Suprapubic skin (tissue), 4 donors: Measurements from ENCODE around the gene CUBN. TPM values are rescaled to one million over a fixed set of nuclear protein-coding genes. Genes with fewer than 3 reads are reported as not detected.
A peak's percentile ranks its signal among the peaks of the same experiment; 100 is the strongest.

Source experiments
- DNase-seq, 2 donors: peaks; one replicate each; pipeline ENCODE4 v3.0.0-alpha.2; 2019; ENCODE audit warnings: low spot score in 2 of 2
- H3K27ac ChIP-seq: fragments of 200-600 bp; sonication (generic); one replicate; pipeline ENCODE4 v1.5.1; 2019
- H3K27me3 ChIP-seq: fragments of 200-600 bp; sonication (generic); one replicate; pipeline ENCODE4 v1.5.1; 2019
- H3K36me3 ChIP-seq: fragments of 200-600 bp; sonication (generic); one replicate; pipeline ENCODE4 v1.5.1; 2019
- H3K4me1 ChIP-seq: fragments of 200-600 bp; sonication (generic); one replicate; pipeline ENCODE4 v1.5.1; 2019
- H3K4me3 ChIP-seq: fragments of 200-600 bp; sonication (generic); one replicate; pipeline ENCODE4 v1.5.1; 2019; ENCODE audit warnings: mild to moderate bottlenecking
- H3K9me3 ChIP-seq: fragments of 200-600 bp; sonication (generic); one replicate; pipeline ENCODE4 v1.5.1; 2019
- EP300 ChIP-seq: sonication (generic); formaldehyde crosslinking; IDR thresholded peaks from one replicate; pipeline ENCODE4 v1.6.1; 2017; ENCODE audit warnings: antibody characterized with exemption
- POLR2A ChIP-seq, 2 donors: fragments of 450-650 bp; IDR thresholded peaks; one replicate each; pipeline ENCODE4 v1.6.1; 2017; ENCODE audit warnings: antibody characterized with exemption in 2 of 2, mild to moderate bottlenecking in 2 of 2, moderate library complexity in 2 of 2
- POLR2AphosphoS5 ChIP-seq, 3 donors: sonication (generic); formaldehyde crosslinking; IDR thresholded peaks; one replicate each; pipeline ENCODE4 v1.6.1; 2017; ENCODE audit warnings: antibody characterized with exemption in 3 of 3
- WGBS: methylation state at CpG from one replicate; pipeline ENCODE4 v1.1.5; 2018; 5-methylcytosine and 5-hydroxymethylcytosine counted together
- total RNA-seq, 4 donors: library from RNA; depleted of rRNA; stranded (reverse); fragments of >200 nt; gene quantifications; one replicate each; pipeline ENCODE4 v1.1.0, GENCODE V29; 2016
- TF ChIP-seq, protein P1 (sequence below), 2 donors: fragments of 200-600 bp in 1 of 2; fragments of 450-650 bp in 1 of 2; sonication (generic) in 1 of 2; IDR thresholded peaks; one replicate each; pipeline ENCODE4 v1.5.1; 2016 to 2019; ENCODE audit warnings: antibody characterized with exemption in 2 of 2, mild to moderate bottlenecking in 1 of 2, moderate library complexity in 1 of 2

The CUBN gene
- total RNA-seq, 4 donors from 2014 or later: 1.1 to 8.4 (median 1.2) TPM

DNA sequence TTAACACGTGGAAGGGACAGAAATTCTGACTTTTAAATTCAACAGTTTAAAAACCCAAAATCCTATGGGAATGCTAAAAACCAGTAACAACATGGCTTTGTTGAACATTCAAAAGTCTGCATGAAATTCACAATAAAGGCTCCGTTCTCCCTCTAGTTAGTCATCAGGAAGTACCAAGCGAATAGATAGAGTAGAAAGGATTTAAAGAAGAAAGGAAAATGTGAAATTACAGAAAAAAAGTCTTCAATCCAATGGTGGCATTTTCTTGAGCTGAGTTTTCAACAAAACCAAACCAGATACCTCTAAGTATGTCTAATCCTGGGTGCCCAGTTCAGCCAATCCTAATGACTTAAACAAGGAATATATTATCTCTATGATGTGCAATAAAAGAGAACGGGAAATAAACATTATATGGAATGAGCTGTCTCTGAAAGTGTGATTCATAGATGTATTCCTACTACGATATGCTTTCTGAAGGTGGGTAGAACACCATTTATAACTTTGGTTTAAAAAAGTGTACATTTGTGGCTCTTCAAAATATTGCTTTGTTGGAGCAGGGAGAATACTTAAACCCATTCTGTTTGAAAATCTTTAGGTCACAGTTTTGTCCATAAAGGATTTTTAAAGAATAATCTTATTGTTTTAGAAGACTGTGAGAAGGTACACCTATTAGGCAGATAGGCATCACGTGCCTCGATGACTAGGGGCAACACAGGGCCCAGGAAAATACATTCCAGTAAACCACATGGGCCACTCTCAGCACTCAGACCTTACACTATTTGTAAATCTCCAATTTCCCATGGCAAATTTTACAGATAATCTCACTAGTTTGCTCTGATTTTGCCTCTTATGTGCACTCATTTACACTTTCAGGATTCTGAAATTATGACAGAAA is 87.7 kb downstream of the CUBN start:
- H3K36me3 ChIP-seq: no peaks in the 10 kb centered on the region
- WGBS: 75% methylated on average over 7 of the region's 7 CpGs
- H3K27ac ChIP-seq: no peak overlapping the region
- peaks cover 5% of the 10 kb centered on the region for H3K4me1 ChIP-seq
- no peaks in the 10 kb centered on the region for H3K27me3 ChIP-seq
- no peak overlapping the region for H3K4me3 ChIP-seq
- DNase-seq: no peak
- TF ChIP-seq, protein P1, sequence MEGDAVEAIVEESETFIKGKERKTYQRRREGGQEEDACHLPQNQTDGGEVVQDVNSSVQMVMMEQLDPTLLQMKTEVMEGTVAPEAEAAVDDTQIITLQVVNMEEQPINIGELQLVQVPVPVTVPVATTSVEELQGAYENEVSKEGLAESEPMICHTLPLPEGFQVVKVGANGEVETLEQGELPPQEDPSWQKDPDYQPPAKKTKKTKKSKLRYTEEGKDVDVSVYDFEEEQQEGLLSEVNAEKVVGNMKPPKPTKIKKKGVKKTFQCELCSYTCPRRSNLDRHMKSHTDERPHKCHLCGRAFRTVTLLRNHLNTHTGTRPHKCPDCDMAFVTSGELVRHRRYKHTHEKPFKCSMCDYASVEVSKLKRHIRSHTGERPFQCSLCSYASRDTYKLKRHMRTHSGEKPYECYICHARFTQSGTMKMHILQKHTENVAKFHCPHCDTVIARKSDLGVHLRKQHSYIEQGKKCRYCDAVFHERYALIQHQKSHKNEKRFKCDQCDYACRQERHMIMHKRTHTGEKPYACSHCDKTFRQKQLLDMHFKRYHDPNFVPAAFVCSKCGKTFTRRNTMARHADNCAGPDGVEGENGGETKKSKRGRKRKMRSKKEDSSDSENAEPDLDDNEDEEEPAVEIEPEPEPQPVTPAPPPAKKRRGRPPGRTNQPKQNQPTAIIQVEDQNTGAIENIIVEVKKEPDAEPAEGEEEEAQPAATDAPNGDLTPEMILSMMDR (IDR thresholded peaks at IDR 0.05): no peak
- no peak for TF ChIP-seq EP300
- TF ChIP-seq POLR2AphosphoS5 (IDR thresholded peaks at IDR 0.05): no peak
- no peak for TF ChIP-seq POLR2A (IDR thresholded peaks at IDR 0.05)
- no peaks in the 10 kb centered on the region for H3K9me3 ChIP-seq

DNA sequence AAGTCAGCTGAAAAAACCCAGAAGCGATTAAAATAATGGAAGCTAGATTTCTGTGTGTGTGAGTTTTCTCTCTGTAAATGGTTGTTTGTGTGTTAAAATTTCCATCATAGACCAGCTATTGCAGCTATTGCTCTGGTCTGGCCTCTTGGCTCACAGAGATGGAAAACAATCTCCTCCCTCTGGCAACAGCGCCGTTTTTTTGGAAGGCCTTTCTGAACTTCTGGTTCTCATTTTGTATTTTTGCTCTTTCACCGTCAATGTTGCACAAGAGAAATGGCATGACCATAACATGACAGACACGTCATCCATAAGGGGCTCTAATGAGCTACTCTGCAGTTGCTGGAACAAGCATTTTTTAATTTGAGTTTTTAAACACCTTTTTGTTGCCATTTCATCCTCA is 91.0 kb downstream of the CUBN start:
- no peaks in the 10 kb centered on the region for H3K27me3 ChIP-seq
- no peaks in the 10 kb centered on the region for H3K36me3 ChIP-seq
- no peak overlapping the region for H3K4me3 ChIP-seq
- DNase-seq: peak in 1 of 2 donors; percentile 84
- H3K9me3 ChIP-seq: no peaks in the 10 kb centered on the region
- WGBS: 52% methylated on average over 5 of the region's 5 CpGs
- TF ChIP-seq, protein P1 (IDR thresholded peaks at IDR 0.05): no peak
- TF ChIP-seq POLR2AphosphoS5 (IDR thresholded peaks at IDR 0.05): peak in 2 of 3 donors; percentile 72 to 82
- peaks cover 5% of the 10 kb centered on the region for H3K4me1 ChIP-seq
- peak overlapping the region; percentile 61 for H3K27ac ChIP-seq

DNA sequence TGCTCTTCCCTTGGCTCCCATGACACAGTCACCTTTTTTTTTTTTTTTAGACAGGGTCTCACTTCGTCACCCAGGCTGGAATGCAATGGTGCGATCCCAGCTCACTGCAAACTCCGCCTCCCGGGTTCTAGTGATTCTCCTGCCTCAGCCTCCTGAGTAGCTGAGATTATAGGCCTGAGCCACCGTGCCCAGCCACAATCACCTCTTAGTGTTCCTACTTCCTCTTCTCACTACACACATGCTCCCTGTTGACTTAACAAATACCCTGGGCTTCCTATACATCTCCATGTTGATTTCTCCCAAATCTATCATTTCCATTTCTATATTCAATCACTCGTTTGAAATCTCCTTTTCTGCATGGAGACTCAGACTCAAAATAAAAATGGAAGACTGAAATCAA is 91.7 kb downstream of the CUBN start:
- H3K9me3 ChIP-seq: no peaks in the 10 kb centered on the region
- H3K27ac ChIP-seq: no peak overlapping the region
- peaks cover 5% of the 10 kb centered on the region for H3K4me1 ChIP-seq
- no peak for TF ChIP-seq POLR2AphosphoS5 (IDR thresholded peaks at IDR 0.05)
- TF ChIP-seq, protein P1 (IDR thresholded peaks at IDR 0.05): no peak
- no peak for TF ChIP-seq EP300
- TF ChIP-seq POLR2A (IDR thresholded peaks at IDR 0.05): no peak
- H3K27me3 ChIP-seq: no peaks in the 10 kb centered on the region
- DNase-seq: no peak
- no peak overlapping the region for H3K4me3 ChIP-seq
- H3K36me3 ChIP-seq: no peaks in the 10 kb centered on the region
- 93% methylated on average over 6 of the region's 6 CpGs for WGBS

DNA sequence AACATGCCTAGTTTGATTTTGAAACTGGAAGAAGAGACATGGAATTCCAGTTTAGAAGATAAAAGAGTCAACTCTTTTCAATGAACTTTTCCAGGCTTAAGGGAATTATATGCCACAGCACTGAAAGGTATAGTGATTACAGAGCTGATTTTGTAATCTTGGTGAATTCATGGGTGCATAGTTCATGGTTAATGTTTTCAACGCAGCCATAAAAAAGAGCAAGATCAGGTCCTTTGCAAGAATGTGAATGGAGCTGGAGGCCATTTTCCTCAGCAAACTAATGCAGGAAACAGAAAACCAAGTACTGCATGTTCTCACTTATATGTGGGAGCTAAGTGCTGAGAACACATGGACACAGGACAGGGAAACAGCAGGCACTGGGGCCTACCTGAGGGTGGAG is 94.2 kb downstream of the CUBN start:
- WGBS: 86% methylated on average over 1 of the region's 1 CpG
- no peak for DNase-seq
- Histone ChIP-seq H3K36me3 (no peaks in the 10 kb centered on the region), H3K4me3 (no peak overlapping the region), H3K27ac (no peak overlapping the region), H3K4me1 (peaks cover 5% of the 10 kb centered on the region), H3K9me3 (no peaks in the 10 kb centered on the region), H3K27me3 (no peaks in the 10 kb centered on the region)
- TF ChIP-seq EP300 (no peak), POLR2A (IDR thresholded peaks at IDR 0.05) (no peak), POLR2AphosphoS5 (IDR thresholded peaks at IDR 0.05) (no peak)
- TF ChIP-seq, protein P1 (IDR thresholded peaks at IDR 0.05): no peak

DNA sequence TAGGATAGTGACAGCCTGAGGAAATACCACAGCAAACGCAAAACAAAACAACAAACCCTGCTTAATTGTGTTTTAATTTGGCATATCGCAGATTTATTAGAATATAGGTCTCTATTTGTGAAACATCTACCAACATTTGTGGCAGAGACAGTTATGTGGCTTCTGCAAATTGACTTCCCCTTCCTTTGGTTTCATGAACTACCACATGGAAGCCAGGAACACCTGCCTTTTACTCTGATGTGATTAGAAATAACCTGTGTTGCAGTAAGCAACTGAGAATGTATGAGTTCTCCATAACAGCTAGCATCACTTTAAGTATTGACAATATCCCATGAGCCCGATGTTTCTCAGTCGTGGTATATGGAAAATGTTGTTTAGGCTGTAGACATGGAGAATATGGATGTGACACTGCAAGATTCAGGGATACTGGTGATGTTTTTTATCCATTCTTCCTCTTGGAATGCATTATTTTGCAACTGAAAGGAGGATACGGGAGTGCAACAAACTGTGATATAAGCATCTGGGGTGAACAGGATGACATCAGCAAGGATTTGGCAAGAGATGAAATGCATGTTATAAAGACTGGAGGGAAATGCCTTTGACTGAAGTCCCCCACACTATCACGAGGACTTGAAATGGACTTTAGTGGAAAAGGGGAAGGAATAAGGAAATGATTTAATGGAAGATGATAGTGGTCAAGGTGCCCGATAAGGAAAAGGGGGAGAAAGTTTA is 95.9 kb downstream of the CUBN start:
- peaks cover 14% of the 10 kb centered on the region for H3K4me1 ChIP-seq
- no peak overlapping the region for H3K27ac ChIP-seq
- no peaks in the 10 kb centered on the region for H3K27me3 ChIP-seq
- H3K36me3 ChIP-seq: no peaks in the 10 kb centered on the region
- no peak for TF ChIP-seq POLR2AphosphoS5 (IDR thresholded peaks at IDR 0.05)
- no peak for TF ChIP-seq EP300
- TF ChIP-seq, protein P1 (IDR thresholded peaks at IDR 0.05): no peak
- TF ChIP-seq POLR2A (IDR thresholded peaks at IDR 0.05): no peak
- no peak for DNase-seq
- no peak overlapping the region for H3K4me3 ChIP-seq
- no peaks in the 10 kb centered on the region for H3K9me3 ChIP-seq
- WGBS: 78% methylated on average over 7 of the region's 7 CpGs
